ENCODE data around the gene ASF1B.
"Not testable (repeated sequence)": the region's sequence is repeated elsewhere in the genome, so short reads cannot be mapped to it uniquely, and the experiment has no call there.

Gene ASF1B

DNA sequence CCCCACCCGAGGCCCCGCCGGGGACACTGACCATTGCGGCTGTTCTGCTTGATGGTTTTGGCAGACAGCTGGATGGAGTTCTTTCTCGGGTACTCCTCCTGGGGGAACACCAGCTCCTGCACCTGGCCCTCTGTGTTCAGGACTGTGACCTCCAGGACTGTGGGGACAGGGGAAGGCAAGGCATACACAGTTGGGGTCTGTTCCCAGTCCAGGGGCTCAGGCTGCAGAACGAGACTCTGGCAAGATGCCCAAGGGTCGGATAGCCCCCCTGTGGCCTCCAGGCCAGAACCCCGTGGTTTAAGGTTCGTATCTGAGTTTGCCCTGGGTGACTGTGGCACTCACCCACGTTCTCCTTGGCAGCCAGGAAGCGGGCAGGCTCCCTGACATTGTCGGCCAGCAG is 22.7 kb upstream of the ASF1B start:
- no peak for DNase-seq (ENCODE audit: low spot score)

DNA sequence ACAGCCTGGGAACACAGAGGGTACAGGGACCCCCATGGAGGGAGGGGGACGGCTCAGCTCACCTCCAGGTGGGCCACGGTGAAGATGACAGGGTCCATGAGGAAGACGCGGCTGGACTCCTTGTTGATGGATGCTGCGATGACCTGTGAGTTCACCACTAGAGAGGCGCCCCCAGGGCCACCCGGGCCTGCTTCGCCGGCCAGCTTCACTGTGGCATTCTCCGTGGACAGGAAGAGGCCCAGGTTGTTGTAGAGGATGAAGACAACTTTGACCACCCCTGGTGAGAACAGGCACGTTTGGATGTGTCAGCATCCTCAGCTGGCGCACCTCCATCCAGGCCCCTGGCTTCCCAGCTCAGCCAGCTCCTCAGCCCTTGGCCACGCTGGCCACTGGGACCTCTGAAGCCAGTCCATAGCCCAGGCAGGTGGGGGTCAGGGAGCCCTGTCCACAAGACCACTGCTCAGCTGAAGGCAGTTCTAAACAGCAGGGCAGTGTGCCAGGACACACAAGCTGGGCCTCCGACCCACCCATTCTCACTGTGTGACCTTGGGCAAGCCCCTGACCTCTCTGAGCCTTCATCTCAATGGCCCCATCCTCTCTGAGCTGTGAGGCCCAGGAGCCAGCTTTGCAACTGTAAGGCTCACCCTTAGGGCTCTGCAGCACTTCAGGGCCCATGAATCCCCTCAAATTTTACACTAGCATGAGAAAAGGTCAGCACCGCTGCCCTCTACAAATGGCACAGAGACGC is 22.1 kb upstream of the ASF1B start:
- DNase-seq (ENCODE audit: low spot score), result no peak

DNA sequence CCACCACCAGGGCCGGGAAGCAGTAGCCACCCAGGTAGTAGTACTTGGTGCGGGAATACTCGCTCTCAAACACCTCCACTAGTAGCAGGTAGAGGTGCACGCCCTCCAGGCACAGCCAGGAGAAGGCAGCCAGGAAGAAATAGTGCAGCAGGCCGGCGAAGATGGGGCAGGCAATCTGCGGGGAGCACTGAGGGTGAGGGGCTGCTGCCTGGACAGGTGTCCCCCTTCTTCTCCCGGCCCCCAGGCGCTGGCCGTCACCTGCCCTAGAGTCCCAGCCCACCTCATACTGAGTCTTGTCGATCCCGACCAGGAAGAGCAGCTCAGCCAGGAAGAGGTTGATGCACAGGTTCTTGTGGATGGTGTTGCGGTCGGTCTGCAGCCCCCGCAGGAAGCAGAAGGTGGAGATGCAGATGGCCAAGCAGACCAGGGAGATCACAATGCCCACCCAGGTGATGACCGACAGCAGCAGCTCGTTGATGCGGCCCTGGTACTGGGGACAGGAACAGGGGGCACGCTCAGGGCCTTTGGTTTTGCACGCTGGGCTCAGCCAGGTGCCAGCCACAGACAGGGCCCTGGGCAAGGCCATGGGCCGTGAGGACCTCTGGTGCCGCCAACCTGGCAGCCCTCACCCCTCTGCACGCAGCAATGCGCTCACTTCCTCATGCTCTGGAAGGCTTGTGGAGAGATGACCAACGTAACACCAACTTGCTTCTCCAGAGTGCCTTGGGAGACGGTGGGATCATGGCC is 20.8 kb upstream of the ASF1B start:
- no peak for DNase-seq (ENCODE audit: low spot score)

DNA sequence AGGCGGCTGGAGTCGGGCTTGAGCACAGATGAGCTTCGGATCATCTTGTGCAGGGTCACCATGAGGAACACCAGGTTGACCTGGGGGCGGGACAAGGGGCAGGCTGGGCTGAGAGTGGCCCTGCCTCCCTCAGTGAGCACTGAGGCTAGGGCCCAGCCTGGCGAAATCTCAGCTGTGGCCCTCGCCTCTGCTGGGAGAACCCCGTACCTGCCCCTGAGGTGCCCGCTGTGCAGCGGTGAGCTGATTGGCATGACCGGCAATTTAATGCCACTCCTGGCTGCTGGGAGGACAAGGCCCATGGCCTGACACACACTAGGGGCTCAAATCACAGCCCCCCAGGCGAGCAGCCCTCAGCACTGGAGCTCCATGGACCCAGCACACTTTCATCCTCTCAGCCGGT is 19.7 kb upstream of the ASF1B start:
- DNase-seq (ENCODE audit: low spot score), result no peak

DNA sequence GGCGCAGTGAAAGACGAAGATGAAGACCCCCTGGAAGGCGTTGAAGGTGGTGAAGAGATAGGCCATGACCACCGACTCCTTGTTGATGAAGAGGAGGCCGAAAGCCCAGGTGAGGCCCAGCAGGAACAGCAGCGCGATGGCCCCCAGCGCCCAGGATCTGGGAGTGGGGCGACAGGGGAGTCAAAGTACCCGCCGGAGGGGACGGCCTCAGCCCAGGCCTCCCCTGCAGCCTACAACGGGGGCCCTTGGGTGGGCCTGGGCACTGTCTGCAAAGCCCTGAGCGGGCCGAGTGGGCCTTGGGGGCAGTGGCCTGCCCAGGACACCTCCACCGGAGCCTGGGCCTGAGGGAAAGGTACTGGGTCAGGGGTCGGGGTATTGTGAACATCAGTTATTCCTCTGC is 19.0 kb upstream of the ASF1B start:
- no peak for DNase-seq (ENCODE audit: low spot score)

DNA sequence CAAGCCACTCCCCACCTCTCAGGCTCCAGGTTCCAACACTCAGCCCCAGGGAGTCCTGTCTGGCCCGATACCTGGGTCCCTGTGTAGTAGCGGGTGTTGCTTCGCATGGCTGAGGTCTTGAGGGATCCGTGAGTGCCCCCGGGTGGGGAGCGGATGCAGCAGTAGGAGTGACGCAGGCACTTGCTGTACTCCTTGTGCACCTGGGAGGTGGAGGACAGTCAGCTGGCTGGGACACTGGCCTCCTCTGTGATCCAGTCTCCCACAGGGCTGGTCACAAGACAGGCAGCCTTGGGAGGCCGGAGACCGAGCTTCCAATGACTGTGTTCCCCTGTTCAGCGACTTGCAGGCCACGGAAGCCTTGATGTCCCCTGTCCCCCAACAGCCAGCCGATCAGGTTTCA is 16.3 kb upstream of the ASF1B start:
- DNase-seq (ENCODE audit: low spot score), result no peak

DNA sequence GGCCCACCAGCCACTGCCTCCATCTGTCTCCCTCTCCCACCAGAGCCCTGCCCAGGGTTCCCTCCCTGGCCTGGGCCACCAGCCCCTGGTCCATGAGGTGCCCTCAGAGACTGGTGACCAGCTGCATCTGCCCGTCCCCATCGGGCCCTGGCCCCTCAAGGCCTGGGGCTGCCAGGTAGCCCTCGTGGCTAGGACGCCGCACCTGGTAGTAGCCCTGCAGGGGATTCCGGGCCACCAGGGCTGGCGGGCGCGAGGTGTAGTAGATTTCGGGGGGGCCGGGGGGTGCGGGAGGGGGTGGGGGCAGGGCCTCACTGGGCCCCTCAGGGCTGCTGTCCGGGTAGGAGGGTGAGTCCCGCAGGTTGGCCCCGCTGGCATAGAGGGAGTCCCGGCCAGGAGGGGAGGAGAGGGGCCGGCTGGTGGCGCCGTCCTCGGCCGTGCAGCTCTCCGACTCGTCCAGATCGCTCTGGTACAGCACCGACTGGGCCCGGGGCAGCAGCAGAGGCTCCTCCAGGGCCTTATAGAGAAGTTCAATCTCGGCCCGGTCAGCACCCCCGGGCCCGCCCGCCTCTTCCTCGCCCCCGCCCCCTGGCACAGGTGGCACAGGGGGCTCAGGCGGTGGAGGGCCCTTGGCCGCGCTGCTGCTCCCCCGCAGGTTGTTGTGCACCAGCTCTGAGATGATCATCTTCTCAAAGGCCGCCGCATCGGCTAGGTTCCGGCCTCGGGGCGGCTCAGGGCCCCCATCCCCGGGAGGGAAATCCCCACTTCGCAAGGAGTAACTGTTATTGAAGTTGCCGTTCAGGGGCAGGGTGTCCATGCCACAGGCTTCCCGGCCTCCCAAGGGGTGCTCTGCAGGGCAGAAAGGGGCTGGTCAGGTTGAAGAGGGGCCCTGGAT is 14.6 kb upstream of the ASF1B start:
- DNase-seq (ENCODE audit: low spot score), result no peak

DNA sequence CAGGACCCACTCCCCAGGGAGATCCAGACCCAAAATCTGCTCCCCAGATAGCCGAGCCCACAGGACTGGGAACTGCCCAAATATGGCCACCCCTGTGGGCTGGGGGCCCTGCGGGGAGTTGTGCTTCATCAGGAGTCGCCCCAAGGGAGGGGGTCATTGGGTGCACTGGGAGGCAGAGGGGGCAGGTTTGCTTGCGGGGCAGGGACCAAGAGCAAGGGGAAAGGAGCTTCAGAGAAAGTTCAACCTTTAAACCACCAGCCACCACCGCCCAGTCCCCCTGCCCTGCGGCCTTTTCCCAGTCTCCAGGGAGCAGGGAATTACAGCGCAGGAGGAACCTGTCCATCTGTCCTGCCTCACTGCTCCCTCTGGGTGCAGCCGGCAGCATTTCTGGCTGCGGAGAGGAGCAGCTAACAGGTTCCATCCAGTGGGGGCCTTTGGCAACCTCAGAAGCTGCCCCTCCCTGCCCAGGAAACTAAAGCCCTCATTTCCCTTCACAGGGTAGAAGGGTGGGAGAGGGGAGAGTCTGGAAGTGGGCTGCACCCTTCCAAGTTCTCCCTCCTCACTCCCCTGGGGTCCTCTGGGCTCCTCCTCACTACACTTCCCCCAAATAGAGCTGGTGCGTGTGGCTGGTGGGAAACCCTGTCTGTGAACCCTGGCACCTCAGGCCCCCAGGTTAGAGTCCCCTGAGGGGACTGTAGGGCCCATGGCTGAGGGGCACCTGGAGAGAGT is 13.8 kb upstream of the ASF1B start:
- no peak for DNase-seq (ENCODE audit: low spot score)

DNA sequence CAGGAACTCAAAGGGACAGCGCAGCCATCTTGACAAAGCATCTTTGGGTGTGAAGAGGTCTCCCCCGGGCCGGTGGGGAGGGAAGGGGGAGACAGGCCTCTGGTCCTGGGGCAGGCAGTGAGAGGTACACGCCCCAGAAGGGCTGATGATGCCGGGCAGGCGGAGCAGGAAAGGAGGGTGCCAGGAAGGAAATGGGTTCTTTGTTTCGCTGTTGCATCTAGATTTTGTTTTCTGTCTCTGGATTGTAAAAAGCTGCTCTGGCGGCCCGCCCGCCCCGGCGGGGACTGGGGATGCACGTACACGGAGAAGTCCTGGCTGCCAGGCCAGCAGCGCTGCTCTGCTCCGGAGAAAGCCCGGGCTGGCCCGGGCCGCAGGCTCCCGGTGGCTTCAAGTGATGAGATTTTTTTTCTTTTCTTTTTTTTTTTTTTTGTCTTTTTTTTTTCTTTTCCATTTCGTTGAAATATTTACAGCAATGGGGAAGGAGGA is 13.2 kb upstream of the ASF1B start:
- DNase-seq (ENCODE audit: low spot score), result no peak

DNA sequence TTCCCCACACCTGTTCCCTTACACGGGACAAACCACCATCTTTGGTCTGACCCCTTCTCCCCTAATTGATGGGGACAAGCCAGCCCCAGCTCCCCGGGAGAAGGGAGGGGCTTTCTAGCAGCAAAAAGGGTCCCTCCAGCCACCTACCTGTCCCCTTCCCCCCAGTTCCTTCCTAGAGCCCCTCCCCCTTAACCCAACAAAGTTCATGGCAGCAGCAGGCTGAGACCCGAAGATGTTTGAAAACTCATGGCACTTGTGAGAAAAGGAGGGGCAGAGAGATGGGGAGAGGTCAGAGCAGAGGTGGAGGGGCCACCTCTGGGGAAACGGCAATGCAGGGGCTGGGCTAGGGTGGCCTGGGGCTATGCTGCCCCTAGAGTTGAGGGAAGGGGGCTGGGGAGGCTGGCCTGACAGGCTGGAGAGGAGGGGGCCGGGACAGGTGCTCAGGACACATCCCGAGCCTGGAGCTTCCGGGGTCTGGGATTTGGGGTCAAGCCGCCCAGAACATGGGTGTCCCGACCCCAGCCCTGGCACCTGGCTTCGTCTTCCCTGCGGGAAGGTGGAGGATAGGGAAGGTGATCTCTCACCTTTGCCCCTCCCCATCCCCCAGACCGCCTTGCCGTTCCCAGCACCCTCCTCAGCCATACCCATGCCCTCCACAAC is 12.5 kb upstream of the ASF1B start:
- no peak for DNase-seq (ENCODE audit: low spot score)

DNA sequence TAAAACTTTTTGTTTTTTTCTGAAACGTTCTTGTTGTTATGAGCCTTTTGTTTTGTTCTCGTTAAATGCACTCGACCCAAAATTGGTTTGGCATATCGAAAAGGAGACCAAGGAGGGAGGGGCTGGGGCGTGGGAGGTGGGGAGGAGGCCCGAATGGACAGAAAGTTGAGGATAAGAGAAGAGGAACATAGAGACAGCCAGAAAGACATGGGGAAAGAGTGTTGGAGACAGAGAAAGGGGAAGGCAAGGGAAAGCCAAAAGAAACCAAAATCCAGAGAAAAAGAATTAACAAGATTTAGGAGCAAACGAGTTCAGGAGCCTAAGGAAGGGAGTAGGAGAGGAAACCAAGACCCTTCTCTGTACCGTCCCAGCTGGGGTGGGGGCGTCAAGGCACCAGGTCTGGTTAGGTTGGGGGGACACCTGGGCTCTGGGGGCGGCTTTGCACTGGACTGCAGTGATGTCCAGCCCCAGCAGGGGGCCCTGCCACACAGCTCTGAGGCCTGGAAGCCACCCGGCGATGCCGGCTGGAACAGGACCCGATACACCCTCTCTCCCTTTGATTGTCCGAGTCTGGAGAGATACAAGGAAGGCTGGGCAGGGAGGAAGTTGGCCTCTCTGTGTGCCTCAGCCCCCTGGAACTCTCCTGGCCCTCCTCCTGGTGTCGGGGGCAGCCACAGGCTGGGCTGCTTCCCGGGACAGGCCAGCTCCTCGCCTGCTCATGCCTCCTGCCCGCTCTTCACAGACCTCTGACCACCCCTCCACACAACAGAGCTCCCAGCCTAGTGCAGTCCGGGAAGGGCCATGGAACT is 11.6 kb upstream of the ASF1B start:
- DNase-seq (ENCODE audit: low spot score), result peak; percentile 45

DNA sequence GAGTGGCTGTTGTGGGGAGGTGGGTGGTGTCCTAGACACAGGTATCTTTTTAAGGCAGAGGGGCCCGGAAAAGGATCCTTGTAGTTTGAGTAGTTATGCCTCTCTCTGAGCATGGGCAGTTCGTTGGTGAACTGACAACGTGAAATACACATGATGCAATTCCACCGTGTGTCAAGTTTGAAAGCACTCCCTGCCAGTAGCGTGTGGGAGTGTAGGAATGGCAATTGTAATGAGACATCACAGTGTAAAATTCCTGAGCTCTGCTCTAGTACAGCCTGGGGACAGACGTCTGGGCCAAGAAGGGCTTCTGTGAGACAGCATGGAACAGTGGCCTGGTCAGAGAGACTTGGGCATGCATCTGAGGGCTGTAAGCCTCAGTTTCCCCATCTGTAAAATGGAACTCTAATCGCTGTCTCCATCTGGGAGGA is 10.4 kb upstream of the ASF1B start:
- DNase-seq (ENCODE audit: low spot score), result no peak

DNA sequence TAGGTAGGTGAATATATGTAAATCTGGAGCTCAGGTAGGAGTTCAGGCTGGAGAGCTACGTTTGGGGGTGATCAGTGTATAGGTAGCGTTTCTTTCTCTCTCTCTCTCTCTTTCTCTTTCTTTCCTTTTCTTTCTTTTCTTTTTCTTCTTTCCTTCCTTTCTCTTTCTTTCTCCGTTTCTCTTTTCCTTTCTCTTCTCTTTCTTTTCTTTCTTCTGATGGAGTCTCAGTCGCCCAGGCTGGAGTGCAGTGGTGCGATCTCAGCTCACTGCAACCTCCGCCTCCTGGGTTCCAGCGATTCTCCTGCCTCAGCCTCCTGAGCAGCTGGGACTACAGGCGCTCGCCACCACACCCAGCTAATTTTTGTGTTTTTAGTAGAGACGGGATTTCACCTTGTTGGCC is 9.8 kb upstream of the ASF1B start:
- not testable (repeated sequence) for DNase-seq (ENCODE audit: low spot score)

DNA sequence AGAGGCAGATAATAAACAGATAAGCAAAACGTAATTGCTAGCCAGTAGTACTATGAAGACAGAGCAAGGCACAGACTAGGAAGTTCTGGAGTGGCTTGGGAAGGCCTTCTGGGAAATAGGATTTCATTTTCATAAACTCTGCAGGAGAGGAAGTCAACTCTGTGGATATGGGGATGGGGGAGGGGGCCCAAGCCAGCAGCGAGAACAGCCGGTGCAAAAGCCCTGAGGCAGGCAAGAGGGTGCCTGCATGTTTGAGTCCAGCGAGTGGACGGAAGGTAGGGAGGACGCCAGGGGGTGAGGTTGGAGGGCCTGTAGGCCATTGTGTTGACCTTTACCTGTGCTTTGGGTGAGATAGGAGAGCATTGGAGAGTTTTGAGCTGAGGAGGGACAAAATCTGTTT is 9.0 kb upstream of the ASF1B start:
- no peak for DNase-seq (ENCODE audit: low spot score)

DNA sequence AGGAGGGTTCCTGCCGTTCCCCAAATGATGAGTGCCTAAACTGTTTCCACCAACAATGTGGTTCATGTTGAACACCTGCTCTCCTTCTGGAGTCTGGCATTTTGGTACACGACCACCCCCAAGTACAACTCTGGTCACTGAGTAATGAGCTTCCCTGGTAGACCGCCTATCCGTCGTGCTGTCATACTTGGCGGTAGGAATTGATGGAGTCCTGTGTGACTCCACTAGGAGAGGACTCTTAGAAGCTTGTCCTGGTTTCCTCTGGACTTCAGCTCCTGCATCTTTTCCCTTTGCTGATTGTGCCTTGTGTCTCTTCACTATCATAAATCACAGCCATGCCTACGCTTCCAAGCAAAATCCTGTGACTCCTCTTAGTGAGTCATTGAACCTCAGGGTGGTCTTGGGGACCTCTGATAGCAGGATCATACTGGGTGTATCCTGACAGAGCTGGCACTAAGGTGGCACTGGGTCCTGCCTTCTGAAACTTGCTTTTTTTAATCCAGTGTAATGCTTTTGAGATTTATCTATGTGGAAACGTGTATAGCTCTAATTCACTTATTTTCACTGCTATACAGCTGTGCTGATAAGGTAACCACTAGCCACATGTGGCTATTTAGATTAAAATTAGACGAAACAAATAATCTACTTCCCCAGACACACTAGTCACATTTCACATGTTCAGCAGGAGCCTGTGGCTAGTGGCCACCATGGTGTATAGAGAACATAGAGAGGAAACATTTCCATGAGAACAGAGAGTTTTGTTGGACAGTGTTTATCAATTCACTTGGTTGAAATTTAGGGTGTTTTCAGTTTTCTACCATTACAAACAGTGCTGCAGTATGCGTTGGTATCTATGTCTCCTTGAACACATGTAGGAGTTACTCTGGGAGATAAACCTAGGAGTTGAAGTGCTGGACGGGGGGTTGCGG is 6.1 kb upstream of the ASF1B start:
- DNase-seq (ENCODE audit: low spot score), result no peak

DNA sequence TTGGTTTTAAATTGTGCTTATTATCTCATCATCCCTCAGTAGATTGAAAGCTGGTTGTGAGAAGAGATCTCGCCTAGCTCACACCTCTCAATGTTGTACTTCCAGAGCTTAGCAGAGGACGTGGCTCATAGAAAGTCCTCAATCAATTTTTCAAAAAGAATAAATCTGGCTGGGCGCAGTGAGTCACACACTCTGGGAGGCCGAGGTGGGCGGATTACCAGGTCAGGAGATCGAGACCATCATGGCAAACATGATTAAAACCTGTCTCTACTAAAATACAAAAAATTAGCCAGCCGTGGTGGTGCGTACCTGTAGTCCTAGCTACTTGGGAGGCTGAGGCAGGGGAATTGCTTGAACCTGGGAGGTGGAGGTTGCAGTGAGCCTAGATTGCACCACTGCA is 4.7 kb upstream of the ASF1B start:
- no peak for DNase-seq (ENCODE audit: low spot score)

DNA sequence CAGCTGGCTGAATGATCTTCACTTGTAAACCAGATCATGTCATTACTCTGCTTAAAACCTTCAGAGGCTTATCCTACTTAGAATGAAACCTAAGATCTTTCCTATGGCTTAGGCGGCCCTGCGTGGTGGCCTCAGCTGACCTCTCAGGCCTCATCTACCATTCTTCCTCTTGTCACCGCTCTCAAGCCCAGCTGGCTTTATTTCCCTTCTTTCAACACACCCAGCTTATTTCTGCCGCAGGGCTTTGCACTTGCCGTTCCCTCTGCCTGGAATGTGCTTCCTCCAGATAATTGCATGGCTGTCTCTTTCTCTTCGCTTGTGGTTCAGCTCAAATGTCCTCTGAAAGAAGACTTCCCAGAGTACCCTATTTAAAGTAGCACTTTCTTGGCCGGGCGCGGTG is 3.6 kb upstream of the ASF1B start:
- no peak for DNase-seq (ENCODE audit: low spot score)

DNA sequence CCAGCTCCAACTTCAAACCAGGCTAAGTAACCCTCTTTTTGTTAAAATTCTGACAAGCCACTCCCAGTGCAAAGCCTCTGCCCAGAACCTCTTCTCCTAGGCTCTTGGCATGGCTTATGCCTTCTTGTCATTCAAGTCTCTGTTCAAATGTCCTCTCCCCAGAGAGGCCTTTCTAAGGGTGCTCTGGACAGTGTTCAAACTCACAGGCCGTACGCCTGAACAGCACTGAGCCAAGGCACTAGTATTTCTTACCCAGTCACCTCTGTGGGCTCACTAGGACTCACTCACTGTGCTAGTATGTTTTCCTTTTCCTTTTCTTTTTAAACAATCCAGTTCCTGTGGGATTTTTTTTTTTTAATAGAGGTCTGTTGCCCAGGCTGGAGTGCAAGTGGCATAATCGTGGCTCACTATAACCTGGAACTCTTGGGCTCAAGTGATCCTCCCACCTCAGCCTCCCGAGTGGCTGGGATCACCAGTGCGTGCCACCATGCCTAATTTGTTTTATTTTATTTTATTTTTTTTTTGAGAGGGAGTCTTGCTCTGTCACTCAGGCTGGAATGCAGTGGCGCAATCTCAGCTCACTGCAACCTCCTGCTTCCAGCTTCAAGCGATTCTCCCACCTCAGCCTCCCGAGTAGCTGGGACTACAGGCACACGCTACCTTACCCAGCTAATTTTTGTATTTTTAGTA is 2.3 kb upstream of the ASF1B start:
- DNase-seq (ENCODE audit: low spot score), result no peak
